Activated CD4-positive, alpha-beta T cell treated with anti-CD3 and anti-CD28 coated beads for 36 hours (primary cell): Measurements from ENCODE around the gene B4GALNT1. TPM values are rescaled to one million over a fixed set of nuclear protein-coding genes. Genes with fewer than 3 reads are reported as not detected.

Experiments used
- ATAC-seq: fragments of 200-7000 bp; cut with Tn5 transposase; one replicate; pipeline ENCODE4 v1.10.0; 2021; ENCODE audit warnings: mild to moderate bottlenecking, moderate library complexity
- CTCF ChIA-PET: fragments of 350-600 bp; sonication (Branson Sonifier 250); formaldehyde crosslinking; loops from one replicate; lab custom pipeline; 2021; ENCODE audit warnings: antibody characterized with exemption; lab: Charles Lee
- POLR2A ChIA-PET: fragments of 350-600 bp; sonication (Branson Sonifier 250); formaldehyde crosslinking; loops from one replicate; lab custom pipeline; 2021; ENCODE audit warnings: antibody characterized with exemption, inconsistent platforms; lab: Charles Lee
- DNase-seq: peaks from one replicate; pipeline ENCODE4 v3.0.0-alpha.2; 2020
- H3K27ac Mint-ChIP-seq: one replicate; pipeline ENCODE4 v1.8.0; 2021; ENCODE audit warnings: mixed read lengths
- H3K27me3 Mint-ChIP-seq: one replicate; pipeline ENCODE4 v1.8.0; 2021; ENCODE audit warnings: mixed read lengths
- H3K36me3 Mint-ChIP-seq: one replicate; pipeline ENCODE4 v1.8.0; 2021; ENCODE audit warnings: low read depth, mixed read lengths
- H3K4me1 Mint-ChIP-seq: one replicate; pipeline ENCODE4 v1.8.0; 2021; ENCODE audit warnings: mixed read lengths
- H3K4me3 Mint-ChIP-seq: one replicate; pipeline ENCODE4 v1.8.0; 2021; ENCODE audit warnings: mild to moderate bottlenecking, moderate library complexity, mixed read lengths
- H3K9me3 Mint-ChIP-seq: one replicate; pipeline ENCODE4 v1.8.0; 2021; ENCODE audit warnings: low read depth, mixed read lengths
- intact Hi-C, 2 experiments: fragments of 100-400 bp; cut with DNase I in 1 of 2; cut with micrococcal nuclease in 1 of 2; formaldehyde crosslinking; loops; one replicate each; pipeline versions ENCODE4 v1.14.2 to v1.15.1; 2022 to 2024; cut with DNase I, micrococcal nuclease
- total RNA-seq, 2 experiments: library from RNA; stranded (reverse); gene quantifications; one replicate each; pipeline ENCODE4 v1.2.3, GENCODE V29; 2021

B4GALNT1 gene
- total RNA-seq, 2 experiments from 2014 or later = 1.4 to 1.5 TPM

DNA sequence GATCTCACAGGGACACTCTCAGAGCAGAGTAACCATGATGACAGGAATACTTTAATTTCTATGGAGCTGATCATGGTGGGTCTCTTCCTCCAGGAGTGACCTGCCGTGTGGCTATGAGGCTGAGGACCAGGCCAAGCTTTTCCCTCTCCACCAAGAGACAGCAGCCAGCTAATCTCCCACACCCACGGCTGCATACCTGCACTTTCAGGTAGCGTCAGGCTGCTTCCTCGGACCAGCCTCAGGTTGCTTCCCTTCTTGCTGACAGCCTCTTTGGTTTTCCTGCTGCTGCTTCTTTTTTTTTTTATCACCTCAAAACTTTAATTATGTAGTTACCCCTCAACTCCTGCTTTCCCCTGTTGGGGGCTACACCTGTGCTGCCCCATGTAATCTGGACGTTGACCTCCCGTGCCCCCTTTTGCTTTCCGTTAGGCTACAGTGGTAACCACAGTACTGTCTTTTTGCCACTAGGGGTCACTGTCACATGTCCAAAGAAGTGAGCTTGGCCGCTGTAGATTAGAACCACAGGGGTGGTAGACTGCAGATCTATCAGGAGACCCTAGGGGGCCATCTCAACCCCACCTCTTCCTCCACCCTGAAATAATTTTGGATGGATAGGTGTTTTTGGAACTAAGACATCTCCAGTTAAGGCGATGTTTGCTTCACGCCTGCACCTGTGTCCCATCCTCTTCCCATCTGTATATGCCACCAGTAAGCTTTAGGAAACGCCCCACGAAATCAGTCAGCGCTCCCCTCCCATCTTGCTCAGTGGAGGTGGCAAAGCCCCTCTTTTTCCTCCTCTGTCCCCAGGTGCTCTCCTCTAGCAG is 49.8 kb downstream of the B4GALNT1 start:
- H3K36me3 Mint-ChIP-seq = no peaks in the 10 kb centered on the region
- DNase-seq = peak; percentile 80
- POLR2A ChIA-PET = interaction anchor here (0.8 to 1.0 kb wide), 3 partner anchors 38 to 110 kb away, joined by 3 to 6 read pairs (median 4); no protein-coding TSS in a partner anchor
- ATAC-seq = peak; percentile 100
- H3K4me1 Mint-ChIP-seq = no peaks in the 10 kb centered on the region
- CTCF ChIA-PET = interaction anchor here (0.6 to 5.6 kb wide), 39 partner anchors 9 to 1560 kb away, joined by 3 to 76 read pairs (median 5); partner anchors contain the start of genes DCTN2 and OS9
- H3K27ac Mint-ChIP-seq = no peak overlapping the region
- H3K9me3 Mint-ChIP-seq = no peaks in the 10 kb centered on the region
- peaks cover 5% of the 10 kb centered on the region for H3K27me3 Mint-ChIP-seq
- H3K4me3 Mint-ChIP-seq = no peak overlapping the region
- intact Hi-C loops = loop anchor here (1.0 to 2.0 kb wide), 7 partner anchors 38 to 322 kb away; partner anchors contain the start of gene B4GALNT1 (in 1 of the 2)

DNA sequence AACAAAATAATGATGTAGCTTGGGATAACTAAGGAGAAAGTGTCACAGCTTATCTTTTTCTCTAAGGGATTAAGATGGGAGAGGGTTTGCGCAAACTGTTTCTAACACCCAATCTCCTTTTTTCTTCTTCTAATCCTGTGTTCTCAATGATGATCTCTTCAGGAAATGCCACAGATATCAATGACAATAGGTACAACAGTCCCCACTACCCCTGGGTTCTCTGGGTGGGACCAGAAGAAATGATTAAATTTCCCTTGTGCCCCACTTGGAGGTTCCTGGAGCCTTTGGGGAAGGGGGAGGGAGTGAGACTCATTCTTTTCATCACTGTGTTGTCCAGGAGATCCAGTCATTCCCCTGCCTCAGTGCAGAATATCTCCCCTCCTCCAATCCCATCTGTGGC is 50.6 kb downstream of the B4GALNT1 start:
- Mint-ChIP-seq H3K27me3 (peaks cover 5% of the 10 kb centered on the region), H3K4me3 (no peak overlapping the region), H3K4me1 (no peaks in the 10 kb centered on the region), H3K27ac (no peak overlapping the region), H3K9me3 (no peaks in the 10 kb centered on the region), H3K36me3 (no peaks in the 10 kb centered on the region)
- DNase-seq (no peak), ATAC-seq (no peak)
- POLR2A ChIA-PET = interaction anchor here (0.8 kb wide), 1 partner anchor 84 kb away, joined by 4 read pairs; no protein-coding TSS in a partner anchor
- intact Hi-C loops = loop anchor here in 1 of 2 experiments (2.0 kb wide), 2 partner anchors 110 to 160 kb away; no protein-coding TSS in a partner anchor
- CTCF ChIA-PET = interaction anchor here (0.6 to 5.6 kb wide), 22 partner anchors 10 to 551 kb away, joined by 3 to 76 read pairs (median 6); partner anchors contain the start of genes DCTN2 and OS9

DNA sequence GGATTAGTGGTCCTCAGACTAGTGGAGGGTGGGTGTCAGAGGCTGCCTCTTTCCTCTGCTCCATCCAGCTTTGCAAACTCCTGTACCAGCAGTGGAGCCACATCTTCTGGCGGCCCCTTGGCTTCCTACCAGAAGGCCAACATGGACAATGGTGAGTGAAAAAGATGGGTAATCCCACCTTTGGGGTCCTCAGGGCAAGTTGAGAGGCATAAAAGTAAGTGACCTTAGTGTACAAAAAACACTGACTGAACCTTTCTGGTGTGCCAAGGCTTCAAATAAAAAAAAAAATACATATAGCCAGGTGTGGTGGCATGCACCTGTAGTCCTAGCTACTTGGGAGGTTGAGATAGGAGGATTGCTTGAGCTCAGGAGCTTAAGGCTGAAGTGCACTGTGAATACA is 51.2 kb downstream of the B4GALNT1 start:
- no peaks in the 10 kb centered on the region for H3K9me3 Mint-ChIP-seq
- no peaks in the 10 kb centered on the region for H3K36me3 Mint-ChIP-seq
- ATAC-seq (no peak), DNase-seq (no peak)
- intact Hi-C loops = loop anchor here in 1 of 2 experiments (2.0 kb wide), 2 partner anchors 111 to 161 kb away; no protein-coding TSS in a partner anchor
- H3K4me3 Mint-ChIP-seq = no peak overlapping the region
- no peaks in the 10 kb centered on the region for H3K4me1 Mint-ChIP-seq
- POLR2A ChIA-PET = no interaction called here
- peaks cover 5% of the 10 kb centered on the region for H3K27me3 Mint-ChIP-seq
- CTCF ChIA-PET = interaction anchor here (0.6 to 5.6 kb wide), 10 partner anchors 11 to 157 kb away, joined by 3 to 76 read pairs (median 4); no protein-coding TSS in a partner anchor
- H3K27ac Mint-ChIP-seq = no peak overlapping the region

DNA sequence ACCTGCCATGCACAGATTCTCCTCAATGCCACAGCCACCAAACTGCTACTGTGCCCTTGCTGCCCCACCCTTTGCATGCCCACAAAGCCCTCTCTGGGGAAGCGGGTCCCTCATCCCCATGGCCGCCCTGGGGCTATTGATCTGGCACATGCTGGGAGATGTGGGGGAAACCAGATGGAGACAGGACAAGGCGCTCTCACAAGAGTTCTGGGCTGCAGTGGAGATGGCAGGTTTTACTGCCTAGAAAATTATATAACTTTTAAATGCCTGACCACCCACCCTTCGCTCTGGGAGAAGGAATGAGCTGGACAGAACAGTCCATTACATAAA is 52.6 kb downstream of the B4GALNT1 start:
- Mint-ChIP-seq H3K4me1 (no peaks in the 10 kb centered on the region), H3K4me3 (no peak overlapping the region), H3K27me3 (peaks cover 5% of the 10 kb centered on the region), H3K27ac (no peak overlapping the region), H3K36me3 (no peaks in the 10 kb centered on the region), H3K9me3 (no peaks in the 10 kb centered on the region)
- no peak for ATAC-seq
- POLR2A ChIA-PET = no interaction called here
- intact Hi-C loops = no loop called here
- no peak for DNase-seq
- CTCF ChIA-PET = interaction anchor here (0.7 to 5.6 kb wide), 4 partner anchors 42 to 338 kb away, joined by 3 to 76 read pairs (median 4); no protein-coding TSS in a partner anchor

DNA sequence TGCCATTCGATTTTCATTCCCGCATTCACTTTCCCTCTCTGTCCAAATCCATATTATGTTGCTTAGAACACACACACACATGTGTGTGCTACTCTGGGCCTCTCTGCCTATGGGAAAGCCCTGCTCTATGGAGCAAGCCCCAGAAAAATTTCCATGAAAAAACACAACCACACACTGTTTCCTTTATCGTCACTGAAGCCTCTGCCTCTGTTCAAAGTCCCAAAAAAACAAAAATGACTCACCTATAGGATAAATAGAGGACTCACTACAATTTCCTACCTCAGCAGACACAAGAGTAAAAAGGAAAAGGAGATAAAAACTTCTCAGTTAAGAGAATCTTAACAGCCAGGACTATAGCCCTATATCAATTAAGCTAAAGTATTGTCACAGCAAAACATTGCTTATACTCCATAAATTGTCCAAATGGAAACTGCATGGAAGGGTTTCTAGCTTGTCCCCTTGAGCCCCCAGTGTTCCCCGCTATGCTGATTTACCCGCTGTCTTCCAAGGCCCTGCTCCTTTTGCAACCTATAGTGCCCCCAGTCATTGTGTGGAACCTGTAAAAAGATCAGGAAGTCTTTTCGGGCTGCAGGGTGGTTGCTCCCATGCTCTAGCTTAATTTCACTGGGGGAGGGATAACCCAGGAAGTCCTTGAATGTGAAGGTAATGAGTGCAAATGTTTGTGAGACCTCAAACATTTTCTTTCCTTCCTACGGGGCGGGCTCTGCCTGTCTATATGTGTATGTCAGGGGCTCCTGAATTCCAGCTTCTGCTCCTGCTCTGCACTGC is 53.1 kb downstream of the B4GALNT1 start:
- ChIA-PET CTCF (interaction anchor here (0.7 to 1.4 kb wide), 4 partner anchors 14 to 337 kb away, joined by 3 to 4 read pairs (median 3); no protein-coding TSS in a partner anchor), POLR2A (no interaction called here)
- intact Hi-C loops = no loop called here
- DNase-seq (no peak), ATAC-seq (no peak)
- Mint-ChIP-seq H3K36me3 (no peaks in the 10 kb centered on the region), H3K4me3 (no peak overlapping the region), H3K27me3 (peaks cover 5% of the 10 kb centered on the region), H3K27ac (no peak overlapping the region), H3K4me1 (no peaks in the 10 kb centered on the region), H3K9me3 (no peaks in the 10 kb centered on the region)

DNA sequence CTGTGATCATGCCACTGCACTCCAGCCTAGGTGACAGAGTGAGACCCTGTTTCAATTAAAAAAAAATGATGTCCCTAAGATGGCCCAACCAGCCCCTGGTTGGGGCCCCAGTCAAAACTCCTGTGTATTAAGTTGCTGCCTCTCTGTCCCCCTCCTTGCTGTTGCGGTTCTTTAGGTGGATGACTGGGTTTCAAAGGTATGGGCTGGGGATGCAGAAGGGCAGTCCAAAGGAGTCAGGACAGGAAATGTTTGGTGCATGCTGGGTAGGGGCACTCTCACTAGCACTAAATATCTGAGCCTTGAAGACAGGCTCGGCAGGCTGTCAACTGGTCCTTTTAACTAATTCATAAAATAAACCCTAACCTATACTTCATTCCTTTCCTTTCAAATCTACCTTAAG is 54.0 kb downstream of the B4GALNT1 start:
- Mint-ChIP-seq H3K27ac (no peak overlapping the region), H3K27me3 (peaks cover 5% of the 10 kb centered on the region), H3K36me3 (no peaks in the 10 kb centered on the region), H3K4me1 (no peaks in the 10 kb centered on the region), H3K9me3 (no peaks in the 10 kb centered on the region), H3K4me3 (no peak overlapping the region)
- ChIA-PET POLR2A (interaction anchor here (0.7 kb wide), 1 partner anchor 40 kb away, joined by 3 read pairs; no protein-coding TSS in a partner anchor), CTCF (interaction anchor here (1.4 kb wide), 1 partner anchor 15 kb away, joined by 3 read pairs; no protein-coding TSS in a partner anchor)
- no peak for DNase-seq
- intact Hi-C loops = no loop called here
- no peak for ATAC-seq

DNA sequence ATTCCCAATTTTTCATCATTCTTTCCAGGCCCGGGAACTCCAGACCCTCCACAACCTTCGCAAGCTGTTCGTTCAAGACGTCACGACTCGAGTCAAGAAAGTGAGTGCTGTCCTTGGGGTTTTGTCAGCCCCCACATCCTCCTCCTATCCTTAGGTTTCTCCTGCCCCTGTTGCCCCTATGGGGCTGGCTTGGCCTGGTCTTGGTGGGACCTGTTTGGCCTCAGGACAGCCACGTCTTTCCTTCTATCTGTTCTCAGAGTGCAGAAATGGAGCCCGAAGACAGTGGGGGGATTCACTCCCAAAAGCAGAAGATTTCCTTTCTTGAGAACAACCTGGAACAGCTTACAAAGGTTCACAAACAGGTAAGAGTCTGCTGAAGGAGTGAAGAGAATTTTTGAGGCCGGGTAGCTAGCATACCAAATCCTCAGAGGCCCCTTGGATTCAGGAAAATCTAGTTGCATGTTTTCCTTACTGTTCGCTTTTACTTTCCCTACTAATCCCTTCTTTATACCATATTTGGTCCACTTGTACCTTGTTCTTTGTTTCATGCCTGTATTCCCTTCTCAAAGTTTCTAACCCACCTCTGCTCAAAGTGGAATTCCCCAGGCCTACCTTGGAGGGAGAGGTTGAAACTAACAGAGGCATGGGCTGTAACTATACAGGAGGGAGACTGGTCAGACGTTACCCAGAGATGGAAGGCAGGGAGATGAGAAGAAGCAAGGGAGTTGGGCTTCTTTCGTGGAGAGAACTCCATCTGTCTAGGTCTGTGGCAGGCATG is 54.8 kb downstream of the B4GALNT1 start:
- Mint-ChIP-seq H3K36me3 (no peaks in the 10 kb centered on the region), H3K9me3 (no peaks in the 10 kb centered on the region), H3K27me3 (peaks cover 2% of the 10 kb centered on the region), H3K27ac (no peak overlapping the region), H3K4me3 (no peak overlapping the region), H3K4me1 (no peaks in the 10 kb centered on the region)
- CTCF ChIA-PET = no interaction called here
- DNase-seq (no peak), ATAC-seq (no peak)
- POLR2A ChIA-PET = no interaction called here
- intact Hi-C loops = no loop called here

DNA sequence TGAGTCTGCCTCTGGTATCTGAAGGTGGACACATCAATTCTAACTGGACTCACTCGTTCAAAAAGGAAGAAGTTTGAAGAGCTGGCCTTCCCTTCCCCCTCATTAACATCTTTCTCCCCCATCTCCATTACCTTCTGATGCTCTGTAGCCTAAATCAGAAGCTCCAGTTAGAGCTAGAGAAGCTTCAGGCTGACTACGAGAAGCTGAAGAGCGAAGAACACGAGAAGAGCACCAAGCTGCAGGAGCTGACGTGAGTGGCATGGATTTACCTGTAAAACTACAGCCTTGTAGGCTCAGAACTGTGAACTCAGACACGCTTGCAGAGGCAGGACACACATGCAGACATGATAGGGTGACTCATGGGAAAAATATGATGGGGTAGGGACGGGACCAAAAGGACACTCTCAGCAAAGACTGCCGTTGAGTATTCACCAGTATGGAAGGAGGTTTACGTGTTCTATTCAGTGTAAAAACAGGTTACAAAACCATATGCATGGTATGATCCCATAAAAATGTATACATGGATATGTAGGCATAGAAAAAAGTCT is 56.3 kb downstream of the B4GALNT1 start:
- ChIA-PET CTCF (interaction anchor here (0.9 to 2.1 kb wide), 2 partner anchors 9 to 57 kb away, joined by 4 to 6 read pairs; partner anchors contain the start of gene B4GALNT1), POLR2A (no interaction called here)
- Mint-ChIP-seq H3K36me3 (no peaks in the 10 kb centered on the region), H3K9me3 (no peaks in the 10 kb centered on the region), H3K4me1 (no peaks in the 10 kb centered on the region), H3K27ac (no peak overlapping the region), H3K27me3 (no peaks in the 10 kb centered on the region), H3K4me3 (no peak overlapping the region)
- ATAC-seq = no peak
- DNase-seq = no peak
- intact Hi-C loops = no loop called here
